Measurements from ENCODE around the gene PALS2. TPM values are rescaled to one million over a fixed set of nuclear protein-coding genes. Genes with fewer than 3 reads are reported as not detected.

The PALS2 gene
- total RNA-seq, 1 donor from 2014 or later = 57.0 TPM

DNA sequence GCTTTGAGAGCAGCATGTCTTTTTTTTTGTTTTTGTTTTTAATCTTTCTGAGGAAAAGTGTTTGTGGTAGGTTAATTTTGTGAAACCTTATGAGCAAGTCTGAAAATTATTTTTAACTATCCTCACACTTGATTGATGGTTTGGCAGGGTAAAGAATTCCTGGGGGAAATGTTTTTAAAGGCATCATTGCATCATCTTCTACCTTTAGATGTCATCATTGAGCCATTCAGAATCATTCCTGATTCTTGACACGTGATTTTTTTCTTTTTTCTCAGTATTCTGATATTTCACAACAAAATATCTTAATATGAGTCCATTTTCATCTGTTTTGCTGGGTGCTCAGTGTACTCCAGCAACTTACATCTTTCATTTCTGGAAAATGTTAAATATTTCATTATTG lies 28.3 kb downstream of the PALS2 start:
- DNase-seq (ENCODE audit: low spot score, unreplicated experiment) = no peak
- peaks cover 5% of the 10 kb centered on the region for H3K36me3 Mint-ChIP-seq (ENCODE audit: insufficient read depth)
- H3K27me3 Mint-ChIP-seq = no peaks in the 10 kb centered on the region
- no peak overlapping the region for H3K27ac Mint-ChIP-seq
- no peak overlapping the region for H3K4me3 Mint-ChIP-seq (ENCODE audit: low read depth)
- TF ChIP-seq, protein P1, sequence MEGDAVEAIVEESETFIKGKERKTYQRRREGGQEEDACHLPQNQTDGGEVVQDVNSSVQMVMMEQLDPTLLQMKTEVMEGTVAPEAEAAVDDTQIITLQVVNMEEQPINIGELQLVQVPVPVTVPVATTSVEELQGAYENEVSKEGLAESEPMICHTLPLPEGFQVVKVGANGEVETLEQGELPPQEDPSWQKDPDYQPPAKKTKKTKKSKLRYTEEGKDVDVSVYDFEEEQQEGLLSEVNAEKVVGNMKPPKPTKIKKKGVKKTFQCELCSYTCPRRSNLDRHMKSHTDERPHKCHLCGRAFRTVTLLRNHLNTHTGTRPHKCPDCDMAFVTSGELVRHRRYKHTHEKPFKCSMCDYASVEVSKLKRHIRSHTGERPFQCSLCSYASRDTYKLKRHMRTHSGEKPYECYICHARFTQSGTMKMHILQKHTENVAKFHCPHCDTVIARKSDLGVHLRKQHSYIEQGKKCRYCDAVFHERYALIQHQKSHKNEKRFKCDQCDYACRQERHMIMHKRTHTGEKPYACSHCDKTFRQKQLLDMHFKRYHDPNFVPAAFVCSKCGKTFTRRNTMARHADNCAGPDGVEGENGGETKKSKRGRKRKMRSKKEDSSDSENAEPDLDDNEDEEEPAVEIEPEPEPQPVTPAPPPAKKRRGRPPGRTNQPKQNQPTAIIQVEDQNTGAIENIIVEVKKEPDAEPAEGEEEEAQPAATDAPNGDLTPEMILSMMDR (IDR thresholded peaks at IDR 0.05; ENCODE audit: unreplicated experiment) = no peak
- H3K9me3 Mint-ChIP-seq (ENCODE audit: low read depth) = peaks cover 10% of the 10 kb centered on the region
- no peaks in the 10 kb centered on the region for H3K4me1 Mint-ChIP-seq (ENCODE audit: low read depth)

DNA sequence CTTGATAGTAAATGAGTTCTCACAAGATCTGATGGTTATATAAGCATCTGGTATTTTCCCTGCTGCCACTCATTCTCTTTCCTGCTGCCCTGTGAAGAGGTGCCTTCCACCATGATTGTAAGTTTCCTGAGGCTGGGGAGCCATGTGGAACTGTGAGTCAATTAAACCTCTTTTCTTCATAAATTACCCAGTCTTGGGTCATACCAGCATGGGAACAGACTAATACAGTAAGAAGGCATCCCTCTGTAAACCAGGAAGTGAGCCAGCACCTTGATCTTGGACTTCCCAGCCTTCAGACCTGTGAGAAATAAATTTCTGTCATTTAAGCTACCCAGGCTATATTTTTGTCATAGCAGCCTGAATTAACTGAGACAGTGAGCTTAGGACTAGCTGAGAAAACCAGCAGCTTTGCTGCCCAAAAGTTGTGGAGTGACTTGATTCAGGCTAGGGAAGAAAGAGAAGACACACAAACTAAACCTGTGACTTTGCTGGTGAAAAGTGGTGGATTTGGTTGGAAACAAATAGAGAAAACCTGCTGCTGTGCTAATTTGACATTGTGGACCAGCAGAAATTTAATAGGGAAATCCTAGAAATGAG lies 29.7 kb downstream of the PALS2 start:
- DNase-seq (ENCODE audit: low spot score, unreplicated experiment) = no peak
- H3K36me3 Mint-ChIP-seq (ENCODE audit: insufficient read depth) = peaks cover 5% of the 10 kb centered on the region
- no peak overlapping the region for H3K4me3 Mint-ChIP-seq (ENCODE audit: low read depth)
- no peaks in the 10 kb centered on the region for H3K27me3 Mint-ChIP-seq
- H3K4me1 Mint-ChIP-seq (ENCODE audit: low read depth) = no peaks in the 10 kb centered on the region
- H3K9me3 Mint-ChIP-seq (ENCODE audit: low read depth) = peaks cover 10% of the 10 kb centered on the region
- TF ChIP-seq, protein P1 (IDR thresholded peaks at IDR 0.05; ENCODE audit: unreplicated experiment) = no peak
- H3K27ac Mint-ChIP-seq = no peak overlapping the region

DNA sequence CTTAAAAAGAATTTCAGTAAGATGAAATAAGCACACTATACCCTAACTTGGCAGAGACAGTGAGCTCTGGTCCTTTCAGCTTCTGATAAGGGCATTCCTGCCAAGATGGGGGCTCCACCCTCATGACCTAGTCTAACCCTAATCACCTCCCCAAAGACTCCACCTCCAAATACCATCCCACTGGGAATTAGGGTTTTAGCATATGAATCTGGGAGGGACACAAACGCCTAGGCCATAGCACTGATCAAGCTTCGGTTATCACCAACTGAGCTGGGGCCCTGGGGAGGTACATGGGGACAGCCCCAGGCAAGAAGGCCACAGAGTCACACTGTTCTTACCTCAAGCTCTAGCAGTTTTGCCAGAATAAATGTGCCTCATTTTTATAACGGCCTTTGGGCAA lies 31.4 kb downstream of the PALS2 start:
- DNase-seq (ENCODE audit: low spot score, unreplicated experiment) = no peak
- Mint-ChIP-seq H3K4me1 (ENCODE audit: low read depth) (no peaks in the 10 kb centered on the region), H3K4me3 (ENCODE audit: low read depth) (no peak overlapping the region), H3K27me3 (no peaks in the 10 kb centered on the region), H3K27ac (no peak overlapping the region), H3K9me3 (ENCODE audit: low read depth) (peaks cover 10% of the 10 kb centered on the region), H3K36me3 (ENCODE audit: insufficient read depth) (peaks cover 5% of the 10 kb centered on the region)
- TF ChIP-seq, protein P1 (IDR thresholded peaks at IDR 0.05; ENCODE audit: unreplicated experiment) = no peak

DNA sequence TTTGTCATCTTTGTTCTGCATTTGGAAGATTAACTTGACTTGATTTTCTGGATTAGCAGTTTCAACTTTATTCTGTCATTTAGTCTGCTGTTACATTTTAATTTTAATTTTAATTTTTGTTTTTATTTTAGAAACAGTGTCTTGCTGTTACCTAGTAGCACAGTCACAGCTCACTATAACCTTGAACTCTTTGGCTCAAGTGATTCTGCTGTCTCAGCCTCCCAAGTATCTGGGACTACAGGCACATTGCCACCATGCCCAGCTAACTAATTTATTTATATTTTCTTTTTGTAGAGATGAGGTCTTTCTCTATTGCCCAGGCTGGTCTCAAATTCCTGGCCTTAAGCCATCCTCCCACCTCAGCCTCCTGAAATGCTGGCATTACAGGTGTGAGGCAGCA lies 35.3 kb downstream of the PALS2 start:
- Mint-ChIP-seq H3K9me3 (ENCODE audit: low read depth) (peaks cover 2% of the 10 kb centered on the region), H3K27me3 (no peaks in the 10 kb centered on the region), H3K27ac (no peak overlapping the region), H3K4me3 (ENCODE audit: low read depth) (no peak overlapping the region), H3K36me3 (ENCODE audit: insufficient read depth) (no peaks in the 10 kb centered on the region), H3K4me1 (ENCODE audit: low read depth) (no peaks in the 10 kb centered on the region)
- no peak for DNase-seq (ENCODE audit: low spot score, unreplicated experiment)
- TF ChIP-seq, protein P1 (IDR thresholded peaks at IDR 0.05; ENCODE audit: unreplicated experiment) = no peak

DNA sequence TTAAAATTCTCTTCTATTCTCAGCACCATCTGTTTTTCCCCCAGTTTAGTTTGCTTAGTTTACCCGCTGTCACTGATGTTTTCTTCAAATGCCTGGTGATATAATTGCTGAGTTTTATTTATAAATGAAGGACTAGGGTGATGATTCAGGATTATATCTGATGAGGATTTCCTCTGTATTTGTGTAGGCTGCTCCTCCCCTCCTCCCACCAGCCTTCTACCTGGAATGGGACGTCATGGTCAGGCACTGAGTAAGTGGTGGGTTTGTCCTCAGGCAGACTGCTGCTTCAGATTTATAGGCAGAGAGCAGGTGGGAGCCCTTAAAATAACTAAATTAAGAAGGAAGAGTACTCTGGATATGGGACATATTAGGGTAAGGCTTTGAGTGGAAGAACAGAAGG lies 35.8 kb downstream of the PALS2 start:
- Mint-ChIP-seq H3K9me3 (ENCODE audit: low read depth) (peaks cover 2% of the 10 kb centered on the region), H3K4me1 (ENCODE audit: low read depth) (no peaks in the 10 kb centered on the region), H3K27ac (no peak overlapping the region), H3K27me3 (no peaks in the 10 kb centered on the region), H3K36me3 (ENCODE audit: insufficient read depth) (no peaks in the 10 kb centered on the region), H3K4me3 (ENCODE audit: low read depth) (no peak overlapping the region)
- DNase-seq (ENCODE audit: low spot score, unreplicated experiment) = no peak
- TF ChIP-seq, protein P1 (IDR thresholded peaks at IDR 0.05; ENCODE audit: unreplicated experiment) = no peak

All from progenitor cell of endocrine pancreas (in vitro differentiated cells).